ENCODE results near the gene SARDH. TPM values are rescaled to one million over a fixed set of nuclear protein-coding genes. Genes with fewer than 3 reads are reported as not detected.

SARDH gene
- polyA plus RNA-seq, 3 donors: not detected

GRCh38 chr9:133775951-133776905 is 38.1 kb upstream of the SARDH start:
- Mint-ChIP-seq H3K27me3 (ENCODE audit: low read depth in 3 of 3) (peaks cover 0 to 4% (median 2%) of the 10 kb centered on the region in 3 donors), H3K36me3 (peaks cover 69 to 91% of the 10 kb centered on the region in 2 donors), H3K27ac (no peak overlapping the region), H3K4me1 (no peaks in the 10 kb centered on the region), H3K9me3 (peaks cover 0 to 19% (median 13%) of the 10 kb centered on the region in 7 donors), H3K4me3 (no peak overlapping the region)
- Histone ChIP-seq H3K36me3 (replicated peaks in 1 of 2; ENCODE audit: control insufficient read depth in 1 of 2, insufficient read depth in 2 of 2, low read length in 2 of 2) (peaks cover 51 to 96% of the 10 kb centered on the region in 2 donors), H3K4me3 (replicated peaks in 1 of 3; ENCODE audit: low read depth in 2 of 3, low read length in 3 of 3) (no peak overlapping the region), H3K4me1 (ENCODE audit: control insufficient read depth in 1 of 2, insufficient read depth in 2 of 2, low read length in 2 of 2) (no peaks in the 10 kb centered on the region), H3K79me2 (ENCODE audit: insufficient read depth, low read length) (no peaks in the 10 kb centered on the region), H3K27ac (ENCODE audit: low read depth in 1 of 2, low read length in 2 of 2) (no peak overlapping the region), H3K27me3 (ENCODE audit: control insufficient read depth in 2 of 2, insufficient read depth in 2 of 2, low read length in 2 of 2) (no peaks in the 10 kb centered on the region), H3K4me2 (replicated peaks; ENCODE audit: extremely low read depth, low read length, poor library complexity, severe bottlenecking) (no peak overlapping the region), H3K9ac (ENCODE audit: insufficient read depth, low read length, poor library complexity, severe bottlenecking) (no peak overlapping the region), H3K9me3 (replicated peaks in 1 of 2; ENCODE audit: control insufficient read depth in 1 of 2, insufficient read depth in 1 of 2, low read length in 2 of 2) (peaks cover 0 to 14% of the 10 kb centered on the region in 2 donors), H4K20me1 (ENCODE audit: insufficient read depth, low read length) (no peaks in the 10 kb centered on the region), H2AFZ (ENCODE audit: insufficient read depth, low read depth, low read length, poor library complexity, severe bottlenecking) (no peak overlapping the region)
- 97% methylated on average over 22 of the region's 27 CpGs for WGBS (ENCODE audit: insufficient coverage)
- intact Hi-C loops (cut with micrococcal nuclease): no loop called here
- no peak for TF ChIP-seq CTCF (IDR thresholded peaks at IDR 0.05)
- DNase-seq: no peak

GRCh38 chr9:133775291-133775690 is 37.1 kb upstream of the SARDH start:
- Histone ChIP-seq H4K20me1 (ENCODE audit: insufficient read depth, low read length) (no peaks in the 10 kb centered on the region), H3K4me3 (replicated peaks in 1 of 3; ENCODE audit: low read depth in 2 of 3, low read length in 3 of 3) (no peak overlapping the region), H3K36me3 (replicated peaks in 1 of 2; ENCODE audit: control insufficient read depth in 1 of 2, insufficient read depth in 2 of 2, low read length in 2 of 2) (peaks cover 52 to 96% of the 10 kb centered on the region in 2 donors), H3K79me2 (ENCODE audit: insufficient read depth, low read length) (no peaks in the 10 kb centered on the region), H3K9me3 (replicated peaks in 1 of 2; ENCODE audit: control insufficient read depth in 1 of 2, insufficient read depth in 1 of 2, low read length in 2 of 2) (peaks cover 0 to 14% of the 10 kb centered on the region in 2 donors), H3K27ac (ENCODE audit: low read depth in 1 of 2, low read length in 2 of 2) (no peak overlapping the region), H3K9ac (ENCODE audit: insufficient read depth, low read length, poor library complexity, severe bottlenecking) (no peak overlapping the region), H3K27me3 (ENCODE audit: control insufficient read depth in 2 of 2, insufficient read depth in 2 of 2, low read length in 2 of 2) (no peaks in the 10 kb centered on the region), H3K4me1 (ENCODE audit: control insufficient read depth in 1 of 2, insufficient read depth in 2 of 2, low read length in 2 of 2) (no peaks in the 10 kb centered on the region), H3K4me2 (replicated peaks; ENCODE audit: extremely low read depth, low read length, poor library complexity, severe bottlenecking) (no peak overlapping the region), H2AFZ (ENCODE audit: insufficient read depth, low read depth, low read length, poor library complexity, severe bottlenecking) (no peak overlapping the region)
- no peak overlapping the region for H3K4me3 Mint-ChIP-seq
- DNase-seq: no peak
- peaks cover 0 to 19% (median 13%) of the 10 kb centered on the region in 7 donors for H3K9me3 Mint-ChIP-seq
- WGBS (ENCODE audit: insufficient coverage): 91% methylated on average over 1 of the region's 2 CpGs
- H3K4me1 Mint-ChIP-seq: no peaks in the 10 kb centered on the region
- intact Hi-C loops (cut with micrococcal nuclease): no loop called here
- TF ChIP-seq CTCF (IDR thresholded peaks at IDR 0.05): no peak
- peaks cover 0 to 5% (median 3%) of the 10 kb centered on the region in 3 donors for H3K27me3 Mint-ChIP-seq (ENCODE audit: low read depth in 3 of 3)
- peaks cover 70 to 93% of the 10 kb centered on the region in 2 donors for H3K36me3 Mint-ChIP-seq
- no peak overlapping the region for H3K27ac Mint-ChIP-seq
